ENCODE data around the gene TCEAL1.

DNA sequence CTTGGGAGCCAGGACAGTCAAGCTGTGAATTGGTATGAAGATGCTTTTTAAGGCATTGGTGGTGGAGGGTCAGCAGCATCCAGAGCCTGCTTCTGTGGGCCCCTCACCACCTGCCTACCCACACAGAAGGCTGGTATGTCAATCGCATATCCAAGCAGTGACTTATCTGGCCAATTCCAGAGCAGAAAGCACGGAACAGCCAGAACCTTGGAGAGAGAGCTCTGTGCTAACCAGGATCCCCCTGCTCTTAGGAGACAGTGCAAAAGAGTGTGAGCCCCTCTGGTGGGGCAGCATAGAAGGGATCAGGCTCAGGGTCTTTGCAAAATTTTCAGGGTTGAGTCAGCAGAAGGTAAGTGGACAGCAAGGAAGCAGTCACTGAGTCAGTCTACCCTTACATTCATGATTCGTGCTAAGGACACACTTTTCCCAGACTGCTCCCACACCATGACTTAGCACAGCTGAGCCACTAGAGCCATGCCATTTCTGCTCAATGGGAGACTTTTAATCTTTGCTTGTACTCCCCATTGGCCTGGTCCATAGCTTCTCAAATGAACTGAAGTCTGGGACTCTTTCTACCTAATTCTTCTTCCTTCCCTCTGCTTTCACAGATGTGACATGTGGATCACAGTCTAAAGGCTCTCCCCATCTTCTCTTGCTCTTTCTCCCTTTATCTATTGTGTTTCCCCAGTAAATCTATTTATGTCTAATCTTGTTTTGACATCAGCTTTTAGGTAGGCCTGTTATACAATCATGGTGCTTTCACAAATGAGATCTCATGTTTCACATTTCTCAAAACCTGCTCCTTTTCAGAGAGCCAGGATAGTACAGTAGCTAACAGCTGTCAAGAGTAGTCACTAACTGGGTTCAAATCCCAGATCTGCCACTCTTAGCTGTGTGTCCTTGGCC is 37.7 kb downstream of the TCEAL1 start:
- TF ChIP-seq YY1 (IDR thresholded peaks at IDR 0.05; ENCODE audit: low read depth) (no peak), ZBTB33 (IDR thresholded peaks at IDR 0.05; ENCODE audit: borderline replicate concordance, low read depth) (no peak), CTCF (IDR thresholded peaks at IDR 0.05) (no peak), RXRA (IDR thresholded peaks at IDR 0.05; ENCODE audit: borderline replicate concordance, low read depth) (no peak), EZH2phosphoT487 (IDR thresholded peaks at IDR 0.05; ENCODE audit: borderline replicate concordance, low read depth) (no peak), SIN3A (IDR thresholded peaks at IDR 0.05; ENCODE audit: borderline replicate concordance, low read depth, low read length) (no peak)
